Prostate gland (tissue), 2 donors: ENCODE measurements around the gene BRD3.

Experiments
- CTCF ChIP-seq, 4 experiments: fragments of 200-600 bp in 2 of 4; fragments of 450-650 bp in 2 of 4; sonication (generic) in 2 of 4; IDR thresholded peaks; 1 replicate in 3 of 4; 2 replicates in 1 of 4; pipeline ENCODE4 v1.5.1; 2016 to 2019; ENCODE audit warnings: antibody characterized with exemption in 4 of 4, mild to moderate bottlenecking in 2 of 4, moderate library complexity in 2 of 4
- POLR2A ChIP-seq: fragments of 450-650 bp; IDR thresholded peaks from one replicate; pipeline ENCODE4 v1.6.1; 2016; ENCODE audit warnings: antibody characterized with exemption, mild to moderate bottlenecking

GRCh38 chr9:134050726-134051125 is 17.1 kb downstream of the BRD3 start:
- TF ChIP-seq CTCF (IDR thresholded peaks at IDR 0.05) (no peak), POLR2A (no peak)
